ENCODE measurements around the gene HNMT. TPM values are rescaled to one million over a fixed set of nuclear protein-coding genes. Genes with fewer than 3 reads are reported as not detected.
"Not testable (repeated sequence)": the region's sequence is repeated elsewhere in the genome, so short reads cannot be mapped to it uniquely, and the experiment has no call there.

Gene HNMT
- polyA plus RNA-seq, 1 of the 3 experiments (the other 2 are of a cell fraction) = 1.8 TPM

DNA sequence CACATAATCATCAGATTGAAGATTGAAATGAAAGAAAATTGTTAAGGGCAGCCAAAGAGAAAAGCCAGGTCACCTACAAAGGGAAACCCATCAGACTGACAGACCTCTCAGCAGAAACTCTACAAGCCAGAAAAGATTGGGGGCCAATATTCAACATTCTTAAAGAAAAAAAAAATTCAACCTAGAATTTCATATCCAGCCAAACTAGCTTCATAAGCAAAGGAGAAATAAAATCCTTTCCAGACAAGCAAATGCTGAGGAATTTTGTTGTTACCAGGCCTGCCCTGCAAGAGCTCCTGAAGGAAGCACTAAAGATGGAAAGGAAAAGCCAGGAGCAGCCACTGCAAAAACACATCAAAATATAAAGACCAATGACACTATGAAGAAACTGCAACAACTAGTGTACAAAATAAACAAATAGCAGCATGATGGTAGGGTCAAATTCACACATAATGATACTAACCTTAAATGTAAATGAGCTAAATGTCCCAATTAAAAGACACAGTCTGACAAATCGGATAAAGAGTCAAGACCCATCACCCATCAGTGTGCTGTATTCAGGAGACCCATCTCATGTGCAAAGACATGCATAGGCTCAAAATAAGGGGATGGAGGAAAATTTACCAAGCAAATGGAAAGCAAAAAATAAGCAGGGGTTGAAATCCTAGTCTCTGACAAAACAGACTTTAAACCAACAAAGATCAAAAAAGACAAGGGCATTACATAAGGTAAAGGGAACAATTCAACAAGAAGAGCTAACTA lies 29.6 kb downstream of the HNMT start:
- H3K27ac ChIP-seq (ENCODE audit: low read depth in 2 of 2, low read length in 1 of 2); H3K9ac ChIP-seq; H3F3A ChIP-seq (replicated peaks; ENCODE audit: insufficient read depth); H3K79me2 ChIP-seq (ENCODE audit: insufficient read depth); H3K27me3 ChIP-seq (ENCODE audit: insufficient read depth); H3K9me3 ChIP-seq; H3K4me1 ChIP-seq (ENCODE audit: control insufficient read depth in 1 of 2, insufficient read depth in 2 of 2, low read depth in 1 of 2, low read length in 1 of 2); H3K9me2 ChIP-seq; H3K4me3 ChIP-seq (ENCODE audit: low read depth in 2 of 2, low read length in 1 of 2); H3K36me3 ChIP-seq (replicated peaks in 1 of 2; ENCODE audit: control insufficient read depth in 1 of 2, insufficient read depth in 2 of 2, low read length in 1 of 2); H4K20me1 ChIP-seq (ENCODE audit: insufficient read depth); H2AFZ ChIP-seq (ENCODE audit: low read depth); POLR2A ChIA-PET; DNase-seq; H3K4me2 ChIP-seq: not testable (repeated sequence)
- 52% methylated on average over 1 of the region's 1 CpG for WGBS (ENCODE audit: low lambda C conversion rate)
- CTCF ChIA-PET = interaction anchor here (0.6 kb wide), 1 partner anchor 277 kb away, joined by 3 read pairs; no protein-coding TSS in a partner anchor

GRCh38 chr2:137995368-137995767 lies 31.1 kb downstream of the HNMT start:
- CTCF ChIA-PET = interaction anchor here (1.4 kb wide), 1 partner anchor 9 kb away, joined by 4 read pairs; no protein-coding TSS in a partner anchor
- H3K27me3 ChIP-seq (ENCODE audit: insufficient read depth); POLR2A ChIA-PET; H3K4me3 ChIP-seq (ENCODE audit: low read depth in 2 of 2, low read length in 1 of 2); H3F3A ChIP-seq (replicated peaks; ENCODE audit: insufficient read depth); H3K9me2 ChIP-seq; H3K4me2 ChIP-seq; H3K27ac ChIP-seq (ENCODE audit: low read depth in 2 of 2, low read length in 1 of 2); H3K4me1 ChIP-seq (ENCODE audit: control insufficient read depth in 1 of 2, insufficient read depth in 2 of 2, low read depth in 1 of 2, low read length in 1 of 2); H2AFZ ChIP-seq (ENCODE audit: low read depth); H3K9ac ChIP-seq; H3K79me2 ChIP-seq (ENCODE audit: insufficient read depth); DNase-seq; H3K36me3 ChIP-seq (replicated peaks in 1 of 2; ENCODE audit: control insufficient read depth in 1 of 2, insufficient read depth in 2 of 2, low read length in 1 of 2); H3K9me3 ChIP-seq; H4K20me1 ChIP-seq (ENCODE audit: insufficient read depth): not testable (repeated sequence)
- 20% methylated on average over 2 of the region's 2 CpGs for WGBS (ENCODE audit: low lambda C conversion rate)

- H3K36me3 ChIP-seq (replicated peaks in 1 of 2; ENCODE audit: control insufficient read depth in 1 of 2, insufficient read depth in 2 of 2, low read length in 1 of 2); DNase-seq; H3K9ac ChIP-seq; H4K20me1 ChIP-seq (ENCODE audit: insufficient read depth); POLR2A ChIA-PET; H3K4me3 ChIP-seq (ENCODE audit: low read depth in 2 of 2, low read length in 1 of 2); H3K9me3 ChIP-seq; H3K4me2 ChIP-seq; H3K9me2 ChIP-seq; H3K27me3 ChIP-seq (ENCODE audit: insufficient read depth); H2AFZ ChIP-seq (ENCODE audit: low read depth); H3K79me2 ChIP-seq (ENCODE audit: insufficient read depth); H3F3A ChIP-seq (replicated peaks; ENCODE audit: insufficient read depth); H3K27ac ChIP-seq (ENCODE audit: low read depth in 2 of 2, low read length in 1 of 2); H3K4me1 ChIP-seq (ENCODE audit: control insufficient read depth in 1 of 2, insufficient read depth in 2 of 2, low read depth in 1 of 2, low read length in 1 of 2): not testable (repeated sequence)
- CTCF ChIA-PET = interaction anchor here (1.4 kb wide), 1 partner anchor 10 kb away, joined by 4 read pairs; no protein-coding TSS in a partner anchor
These were observed 31.9 kb downstream of the HNMT start for GRCh38 chr2:137996158-137996557.

DNA sequence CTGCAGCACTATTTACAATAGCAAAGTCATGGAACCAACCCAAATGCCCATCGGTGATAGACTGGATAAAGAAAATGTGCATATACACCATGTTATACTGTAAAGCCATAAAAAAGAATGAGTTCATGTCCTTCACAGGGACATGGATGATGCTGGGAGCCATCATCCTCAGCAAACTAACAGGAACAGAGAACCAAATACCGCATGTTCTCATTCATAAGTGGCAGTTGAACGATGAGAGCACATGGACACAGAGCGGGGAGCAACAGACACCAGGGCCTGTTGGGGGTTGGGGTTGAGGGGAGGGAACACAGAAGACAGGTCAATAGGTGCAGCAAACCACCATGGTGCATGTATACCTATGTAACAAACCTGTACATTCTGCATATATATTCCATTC lies 33.5 kb downstream of the HNMT start:
- Histone ChIP-seq H3K27ac (ENCODE audit: low read depth in 2 of 2, low read length in 1 of 2) (no peak overlapping the region), H3K4me1 (ENCODE audit: control insufficient read depth in 1 of 2, insufficient read depth in 2 of 2, low read depth in 1 of 2, low read length in 1 of 2) (peaks cover 0 to 2% of the 10 kb centered on the region in 2 experiments; a peak in 1 of 4 replicates), H3K9me3 (no peaks in the 10 kb centered on the region), H3F3A (replicated peaks; ENCODE audit: insufficient read depth) (no peaks in the 10 kb centered on the region), H2AFZ (ENCODE audit: low read depth) (no peak overlapping the region), H4K20me1 (ENCODE audit: insufficient read depth) (no peaks in the 10 kb centered on the region), H3K4me2 (no peak overlapping the region), H3K27me3 (ENCODE audit: insufficient read depth) (no peaks in the 10 kb centered on the region), H3K36me3 (replicated peaks in 1 of 2; ENCODE audit: control insufficient read depth in 1 of 2, insufficient read depth in 2 of 2, low read length in 1 of 2) (no peaks in the 10 kb centered on the region), H3K79me2 (ENCODE audit: insufficient read depth) (no peaks in the 10 kb centered on the region), H3K9ac (no peak overlapping the region), H3K4me3 (ENCODE audit: low read depth in 2 of 2, low read length in 1 of 2) (no peak overlapping the region), H3K9me2 (no peaks in the 10 kb centered on the region)
- WGBS (ENCODE audit: low lambda C conversion rate) = 83% methylated on average over 4 of the region's 4 CpGs
- CTCF ChIA-PET = no interaction called here
- no peak for DNase-seq
- POLR2A ChIA-PET = no interaction called here
- TF ChIP-seq YY1 (IDR thresholded peaks at IDR 0.05; ENCODE audit: low read depth) = no peak
- no peak for TF ChIP-seq GABPA (IDR thresholded peaks at IDR 0.05; ENCODE audit: low read depth)
- TF ChIP-seq CHD2 (IDR thresholded peaks at IDR 0.05; ENCODE audit: low read length, partially characterized antibody) = no peak
- TF ChIP-seq, protein P1, sequence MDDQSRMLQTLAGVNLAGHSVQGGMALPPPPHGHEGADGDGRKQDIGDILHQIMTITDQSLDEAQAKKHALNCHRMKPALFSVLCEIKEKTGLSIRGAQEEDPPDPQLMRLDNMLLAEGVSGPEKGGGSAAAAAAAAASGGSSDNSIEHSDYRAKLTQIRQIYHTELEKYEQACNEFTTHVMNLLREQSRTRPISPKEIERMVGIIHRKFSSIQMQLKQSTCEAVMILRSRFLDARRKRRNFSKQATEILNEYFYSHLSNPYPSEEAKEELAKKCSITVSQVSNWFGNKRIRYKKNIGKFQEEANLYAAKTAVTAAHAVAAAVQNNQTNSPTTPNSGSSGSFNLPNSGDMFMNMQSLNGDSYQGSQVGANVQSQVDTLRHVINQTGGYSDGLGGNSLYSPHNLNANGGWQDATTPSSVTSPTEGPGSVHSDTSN (IDR thresholded peaks at IDR 0.05) = no peak
- no peak for TF ChIP-seq POLR2AphosphoS5 (IDR thresholded peaks at IDR 0.05; ENCODE audit: low read depth, low read length)
- no peak for TF ChIP-seq NRF1 (IDR thresholded peaks at IDR 0.05; ENCODE audit: low read depth, low read length)
- TF ChIP-seq FOSL2 (IDR thresholded peaks at IDR 0.05; ENCODE audit: borderline replicate concordance, low read depth) = no peak
- no peak for TF ChIP-seq TCF12 (IDR thresholded peaks at IDR 0.05)
- TF ChIP-seq MXI1 (IDR thresholded peaks at IDR 0.05; ENCODE audit: low read depth, low read length) = no peak
- TF ChIP-seq GATA2 (CRISPR knock-in tag; IDR thresholded peaks at IDR 0.05) = no peak
- no peak for TF ChIP-seq USF2 (IDR thresholded peaks at IDR 0.05; ENCODE audit: borderline replicate concordance, low read depth, low read length)
- TF ChIP-seq USF1 (IDR thresholded peaks at IDR 0.05; ENCODE audit: borderline replicate concordance, low read depth) = no peak

Data from SK-N-SH (cell line).